ENCODE results near the gene OPN4. TPM values are rescaled to one million over a fixed set of nuclear protein-coding genes. Genes with fewer than 3 reads are reported as not detected.
A peak's percentile ranks its signal among the peaks of the same experiment; 100 is the strongest.

Gene OPN4
- total RNA-seq, 1 donor from 2014 or later, result not detected

- peaks cover 28% of the 10 kb centered on the region for H3K4me1 ChIP-seq
- H3K9ac ChIP-seq, result no peak within 1 kb of the TSS
- H3K4me1 Mint-ChIP-seq, result peaks cover 49% of the 10 kb centered on the region
- H3K9me3 Mint-ChIP-seq, result no peaks in the 10 kb centered on the region
- H3K4me3 Mint-ChIP-seq, result no peak within 1 kb of the TSS
- H3K4me2 ChIP-seq, result peak within 1 kb of the TSS; percentile 38
- no peaks in the 10 kb centered on the region for H3F3A ChIP-seq (ENCODE audit: low read depth)
- H2AFZ ChIP-seq (replicated peaks), result peak within 1 kb of the TSS; percentile 10
- H3K27me3 ChIP-seq, result no peaks in the 10 kb centered on the region
- no peaks in the 10 kb centered on the region for H3K79me2 ChIP-seq (ENCODE audit: low read depth)
- H3K27ac ChIP-seq, result no peak within 1 kb of the TSS
- H3K36me3 Mint-ChIP-seq, result no peaks in the 10 kb centered on the region
- peak; percentile 58 for DNase-seq (ENCODE audit: low spot score)
- H4K20me1 ChIP-seq (ENCODE audit: low read depth), result no peaks in the 10 kb centered on the region
- no peak for TF ChIP-seq CTCF (IDR thresholded peaks at IDR 0.05)
- no peak for TF ChIP-seq EZH2 (IDR thresholded peaks at IDR 0.05)
- no peak for TF ChIP-seq EZH2phosphoT487 (IDR thresholded peaks at IDR 0.05)
- H3K27me3 Mint-ChIP-seq (ENCODE audit: insufficient read depth, low read depth), result peaks cover 4% of the 10 kb centered on the region
- no peaks in the 10 kb centered on the region for H3K36me3 ChIP-seq
- no peaks in the 10 kb centered on the region for H3K9me3 ChIP-seq (ENCODE audit: low read depth)
- peak within 1 kb of the TSS; percentile 57 for H3K27ac Mint-ChIP-seq
- no peak within 1 kb of the TSS for H3K4me3 ChIP-seq
Observed at GRCh38 chr10:86668297-86669165, 14.2 kb downstream of the OPN4 start, which contains the start of gene LDB3. Gene LDB3, plus strand, starts transcription at chr10:86668511. Its CDS starts 181 bp downstream, at chr10:86668692.

- H3K9ac ChIP-seq, result no peak overlapping the region
- H3K27me3 Mint-ChIP-seq (ENCODE audit: insufficient read depth, low read depth), result peaks cover 2% of the 10 kb centered on the region
- H3K27ac Mint-ChIP-seq, result no peak overlapping the region
- no peaks in the 10 kb centered on the region for H3K36me3 Mint-ChIP-seq
- no peak for DNase-seq (ENCODE audit: low spot score)
- no peak overlapping the region for H3K4me3 Mint-ChIP-seq
- no peak overlapping the region for H3K4me2 ChIP-seq
- H3K9me3 Mint-ChIP-seq, result no peaks in the 10 kb centered on the region
- peaks cover 44% of the 10 kb centered on the region for H3K4me1 Mint-ChIP-seq
- no peak for TF ChIP-seq EZH2phosphoT487 (IDR thresholded peaks at IDR 0.05)
- no peak for TF ChIP-seq EZH2 (IDR thresholded peaks at IDR 0.05)
- TF ChIP-seq CTCF (IDR thresholded peaks at IDR 0.05), result no peak
- H3K4me1 ChIP-seq, result peaks cover 38% of the 10 kb centered on the region
- no peaks in the 10 kb centered on the region for H3K27me3 ChIP-seq
- no peak overlapping the region for H3K27ac ChIP-seq
- H3K4me3 ChIP-seq, result no peak overlapping the region
- H2AFZ ChIP-seq (replicated peaks), result no peak overlapping the region
- no peaks in the 10 kb centered on the region for H3K79me2 ChIP-seq (ENCODE audit: low read depth)
- no peaks in the 10 kb centered on the region for H3F3A ChIP-seq (ENCODE audit: low read depth)
- no peaks in the 10 kb centered on the region for H3K36me3 ChIP-seq
- no peaks in the 10 kb centered on the region for H3K9me3 ChIP-seq (ENCODE audit: low read depth)
- H4K20me1 ChIP-seq (ENCODE audit: low read depth), result no peaks in the 10 kb centered on the region
Observed at GRCh38 chr10:86670290-86670811, 16.0 kb downstream of the OPN4 start.

GRCh38 chr10:86670876-86671275, 16.5 kb downstream of the OPN4 start:
- Histone ChIP-seq H3K9me3 (ENCODE audit: low read depth) (no peaks in the 10 kb centered on the region), H3K79me2 (ENCODE audit: low read depth) (no peaks in the 10 kb centered on the region), H3K9ac (no peak overlapping the region), H3K27me3 (no peaks in the 10 kb centered on the region), H3F3A (ENCODE audit: low read depth) (no peaks in the 10 kb centered on the region), H2AFZ (replicated peaks) (no peak overlapping the region), H3K27ac (no peak overlapping the region), H4K20me1 (ENCODE audit: low read depth) (no peaks in the 10 kb centered on the region), H3K36me3 (no peaks in the 10 kb centered on the region), H3K4me2 (no peak overlapping the region), H3K4me3 (no peak overlapping the region), H3K4me1 (peaks cover 34% of the 10 kb centered on the region)
- Mint-ChIP-seq H3K4me1 (peaks cover 42% of the 10 kb centered on the region), H3K27me3 (ENCODE audit: insufficient read depth, low read depth) (peaks cover 2% of the 10 kb centered on the region), H3K4me3 (no peak overlapping the region), H3K36me3 (no peaks in the 10 kb centered on the region), H3K9me3 (no peaks in the 10 kb centered on the region), H3K27ac (no peak overlapping the region)
- no peak for TF ChIP-seq EZH2phosphoT487 (IDR thresholded peaks at IDR 0.05)
- TF ChIP-seq EZH2 (IDR thresholded peaks at IDR 0.05), result no peak
- TF ChIP-seq CTCF (IDR thresholded peaks at IDR 0.05), result no peak
- DNase-seq (ENCODE audit: low spot score), result no peak
